ENCODE results near the gene PDE3A.

Gene PDE3A

DNA sequence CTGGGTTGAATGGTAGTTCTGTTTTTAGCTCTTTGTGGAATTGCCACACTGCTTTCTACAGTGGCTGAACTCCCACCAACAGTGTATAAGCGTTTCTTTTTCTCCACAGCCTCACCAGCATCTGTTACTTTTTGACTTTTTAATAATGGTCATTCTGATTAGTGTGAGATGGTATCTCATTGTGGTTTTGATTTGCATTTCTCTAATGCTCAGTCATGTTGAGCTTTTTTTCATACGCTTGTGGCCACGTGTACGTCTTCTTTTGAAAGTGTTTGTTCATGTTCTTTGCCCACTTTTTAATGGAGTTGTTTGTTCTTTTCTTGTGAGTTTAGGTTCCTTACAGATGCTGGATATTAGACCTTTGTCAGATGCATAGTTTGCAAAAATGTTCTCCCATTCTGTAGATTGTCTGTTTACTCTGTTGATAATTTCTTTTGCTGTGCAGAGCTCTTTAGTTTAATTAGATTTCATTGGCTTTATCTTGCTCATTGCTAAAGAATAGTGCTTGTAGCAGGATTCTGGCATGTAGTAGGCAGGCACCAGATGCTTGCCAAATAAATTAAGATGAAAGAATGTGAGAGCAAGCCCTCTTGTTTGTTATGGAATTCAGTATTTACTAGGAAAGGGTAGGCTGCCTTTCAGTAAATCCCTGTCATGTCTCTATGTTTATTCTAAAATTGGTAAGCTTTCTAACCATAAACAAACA lies 86.8 kb downstream of the PDE3A start:
- DNase-seq = no peak

DNA sequence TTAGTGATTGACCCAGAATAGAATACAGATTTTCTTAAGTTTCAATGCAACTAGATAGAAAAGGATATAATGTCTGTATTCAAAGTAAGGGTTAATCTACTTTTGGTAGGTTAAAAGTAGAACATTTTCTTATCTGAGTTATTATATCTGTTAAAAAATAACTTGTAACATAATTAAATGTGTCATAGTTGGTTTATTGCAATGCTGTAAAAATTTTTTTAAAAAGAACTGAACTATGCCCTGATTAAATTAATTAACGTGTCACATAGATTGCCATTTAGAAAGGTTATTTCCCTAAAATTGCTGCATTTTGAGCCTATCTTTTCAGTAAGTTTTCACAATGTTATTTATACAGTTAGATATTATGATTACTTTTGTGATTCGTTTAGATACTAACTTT lies 89.2 kb downstream of the PDE3A start:
- DNase-seq = no peak

DNA sequence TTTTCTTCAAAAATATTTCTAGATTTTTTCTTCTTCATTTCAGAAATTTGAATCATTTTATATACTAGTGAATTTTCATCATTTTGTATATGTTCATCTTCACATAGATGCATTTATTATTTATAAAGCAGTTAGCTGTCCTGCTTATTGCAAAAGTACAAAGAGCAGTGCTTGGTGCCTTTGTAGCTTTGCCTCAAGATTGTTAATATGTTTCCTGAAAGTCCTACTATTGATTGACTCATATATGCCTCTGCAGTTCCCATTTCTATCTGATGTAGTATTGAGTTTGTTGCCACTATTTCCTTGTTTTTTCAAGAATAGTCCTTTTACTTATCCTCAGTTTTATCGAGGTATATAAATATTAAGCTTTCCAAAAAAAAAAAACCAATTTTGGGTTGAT lies 89.7 kb downstream of the PDE3A start:
- no peak for DNase-seq

DNA sequence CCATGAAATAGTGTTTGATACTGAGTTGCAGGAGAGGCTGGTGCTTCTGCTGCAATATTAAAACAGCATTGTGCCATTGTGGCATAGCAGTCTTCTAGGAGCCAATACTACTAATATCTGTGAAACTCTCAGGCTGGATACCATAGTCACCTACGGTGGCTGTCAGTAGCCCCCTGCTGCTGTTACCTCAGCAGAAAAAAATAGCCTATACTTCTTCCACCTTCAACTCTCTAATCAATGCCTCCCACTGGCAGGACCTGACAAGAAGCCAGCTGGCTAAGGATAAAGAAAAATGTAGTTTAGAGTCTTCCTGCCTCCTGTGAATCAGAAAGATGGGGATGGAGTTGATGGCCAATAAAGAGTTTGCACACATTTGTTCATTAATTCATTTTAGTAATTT lies 91.6 kb downstream of the PDE3A start:
- no peak for DNase-seq

DNA sequence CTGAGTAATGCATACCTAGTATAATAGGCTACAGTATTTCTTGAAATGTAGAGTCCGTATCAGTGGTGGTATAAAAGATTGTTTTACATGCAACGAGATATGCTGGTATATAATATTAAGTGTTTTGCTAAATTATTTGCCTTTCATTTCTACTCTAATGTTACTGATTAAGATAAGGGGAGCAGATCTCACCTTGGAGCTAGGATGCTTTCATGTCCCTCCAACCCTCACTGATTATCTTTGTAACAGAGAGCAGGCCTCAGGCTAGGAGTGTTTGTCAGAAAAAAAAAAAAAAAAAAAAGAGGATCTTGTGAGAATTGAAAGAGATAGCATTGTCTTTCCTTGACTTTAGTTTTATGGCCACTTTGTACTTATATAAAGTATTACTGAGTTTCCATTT lies 92.6 kb downstream of the PDE3A start:
- no peak for DNase-seq

DNA sequence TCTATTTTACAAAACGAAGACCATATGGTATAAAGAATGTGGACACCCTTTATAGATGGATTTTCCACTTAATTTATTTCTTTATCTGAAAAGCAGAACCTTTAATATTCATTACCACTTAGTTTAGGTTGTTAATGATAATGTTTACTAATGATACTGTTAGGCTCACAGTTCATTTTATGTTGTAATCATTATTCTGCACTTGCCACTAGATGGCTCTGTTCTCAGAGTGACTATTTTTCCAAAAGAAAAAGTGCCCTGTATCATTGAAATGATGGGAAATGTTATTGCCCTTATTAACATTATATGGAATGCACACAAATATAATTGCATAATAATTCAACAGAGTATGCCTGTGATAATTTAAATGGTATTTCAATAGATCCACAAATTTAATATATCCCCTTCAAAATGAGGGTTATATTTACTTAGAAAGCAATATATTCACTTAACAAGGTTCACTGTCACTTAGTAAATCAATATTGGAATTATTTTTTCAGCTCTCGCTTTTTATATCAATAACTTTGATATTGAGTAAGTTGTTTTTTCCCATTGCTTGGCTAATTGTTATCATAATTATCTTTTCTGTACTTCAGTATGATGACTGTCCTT lies 95.7 kb downstream of the PDE3A start:
- peak in 1 of 51 donors; percentile 16 for DNase-seq

GRCh38 chr12:20469300-20469699 lies 101.0 kb downstream of the PDE3A start:
- no peak for DNase-seq

GRCh38 chr12:20469756-20470155 lies 101.4 kb downstream of the PDE3A start:
- no peak for DNase-seq

DNA sequence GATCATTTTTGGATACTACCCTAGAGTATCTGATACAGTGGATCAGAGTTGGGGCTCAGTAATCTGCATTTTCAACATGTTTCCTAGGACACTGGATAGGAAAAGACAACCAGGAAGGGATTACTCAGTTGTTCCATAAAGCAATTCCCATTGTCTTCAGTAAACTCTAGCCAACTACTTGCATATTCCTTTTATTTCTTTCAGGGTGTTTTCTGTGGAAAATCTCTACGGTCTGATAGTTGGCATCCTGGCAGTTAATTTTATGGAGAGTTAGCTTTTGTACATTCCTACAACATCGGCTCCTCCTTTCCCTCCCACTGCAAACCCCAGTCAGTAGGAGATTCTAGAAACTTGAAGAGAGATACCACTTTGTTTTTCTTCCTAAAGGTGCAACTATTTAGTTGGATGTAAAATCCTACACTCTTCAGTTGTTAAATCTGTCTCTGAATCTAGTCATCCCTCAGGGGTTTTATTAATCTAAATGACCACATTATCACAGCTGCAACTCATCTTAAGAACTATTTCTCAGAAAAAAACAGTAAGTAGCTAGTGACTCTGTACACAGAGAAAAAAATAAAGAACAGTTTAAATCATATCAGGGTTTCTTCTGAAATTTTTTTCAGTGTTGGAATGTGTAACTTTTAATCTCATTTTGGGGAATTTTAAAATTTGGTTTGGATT lies 103.9 kb downstream of the PDE3A start:
- DNase-seq = no peak

- DNase-seq = no peak
Observed at GRCh38 chr12:20473133-20473532, 104.8 kb downstream of the PDE3A start.

- DNase-seq = no peak
Observed at GRCh38 chr12:20474016-20474415, 105.7 kb downstream of the PDE3A start.

- DNase-seq = no peak
Observed at GRCh38 chr12:20474443-20474842, 106.1 kb downstream of the PDE3A start.

DNA sequence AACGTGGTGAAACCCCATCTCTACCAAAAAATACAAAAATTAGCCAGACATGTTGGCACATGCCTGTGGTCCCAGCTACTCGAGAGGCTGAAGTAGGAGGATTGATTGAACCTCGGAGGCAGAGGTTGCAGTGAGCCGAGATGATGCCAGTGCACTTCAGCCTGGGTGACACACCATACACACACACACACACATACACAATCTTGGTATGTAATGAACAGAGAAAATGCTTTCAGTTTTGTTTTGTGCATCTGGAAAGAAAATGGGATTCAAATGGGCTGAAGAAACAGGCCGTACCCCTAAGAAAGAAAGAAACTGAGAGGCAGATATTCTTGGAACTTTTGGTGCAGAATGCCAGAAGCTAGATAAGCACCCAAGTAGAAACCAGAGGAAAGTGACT lies 107.2 kb downstream of the PDE3A start:
- no peak for DNase-seq

DNA sequence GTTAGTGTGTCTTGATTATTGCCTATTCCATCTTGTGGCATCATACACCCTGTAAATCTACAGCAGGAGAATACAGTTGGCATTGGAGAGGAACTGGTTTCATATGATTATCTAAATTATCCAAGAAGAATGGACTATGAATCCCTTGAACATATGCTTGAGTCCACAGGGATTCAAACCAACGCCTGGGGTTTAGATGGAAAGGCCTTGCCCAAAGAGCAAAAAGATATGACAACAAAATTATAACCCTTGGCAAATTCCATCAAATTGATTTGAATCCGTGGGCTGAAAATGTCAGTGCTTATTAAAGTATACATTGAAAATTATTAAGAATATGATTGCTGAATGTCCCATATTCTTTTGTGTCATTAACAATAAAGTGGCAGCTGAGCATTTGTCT lies 108.2 kb downstream of the PDE3A start:
- DNase-seq = no peak

DNA sequence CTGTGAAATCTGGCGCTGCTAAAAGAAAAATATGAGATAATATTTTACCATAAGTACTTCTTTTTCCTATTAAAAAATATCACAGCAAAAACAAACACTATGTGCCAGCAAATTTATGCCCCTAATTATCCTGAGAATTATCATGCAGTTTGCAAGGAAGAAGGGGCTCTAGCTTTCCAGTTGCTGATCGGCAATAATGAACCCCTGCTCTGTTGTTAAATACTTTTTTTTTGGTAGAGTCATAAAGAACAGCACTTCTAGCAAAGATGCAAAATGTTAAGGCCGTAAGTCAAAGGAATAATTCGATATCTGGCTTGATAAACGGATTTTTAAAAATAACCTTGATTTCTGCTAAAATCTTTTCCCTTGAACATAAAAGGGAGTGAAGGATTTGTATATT lies 108.9 kb downstream of the PDE3A start:
- DNase-seq = no peak

DNA sequence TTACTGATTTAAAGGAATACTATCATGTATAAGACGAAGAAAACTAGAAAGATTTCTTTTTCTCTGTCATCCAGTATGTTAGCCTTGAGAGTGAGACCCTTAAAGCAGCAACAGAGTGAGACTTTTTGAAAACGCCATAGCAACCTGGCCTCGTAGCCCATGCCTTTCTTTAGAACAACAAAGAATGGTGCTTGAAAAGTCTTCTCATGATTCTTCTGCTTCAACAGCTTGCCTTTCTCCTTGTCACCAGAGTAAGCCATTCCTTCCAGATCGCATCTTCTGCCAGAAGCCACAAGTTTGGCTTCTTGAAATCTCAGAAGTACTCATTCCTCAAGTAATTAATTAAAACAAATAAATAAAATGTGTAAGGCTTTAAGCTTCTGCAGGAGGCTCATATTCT lies 109.3 kb downstream of the PDE3A start:
- DNase-seq = peak in 6 of 51 donors; percentile 1 to 14 (median 7)

GRCh38 chr12:20482491-20483054 lies 114.2 kb downstream of the PDE3A start:
- DNase-seq = no peak

- DNase-seq = no peak
Observed at GRCh38 chr12:20483776-20484175, 115.4 kb downstream of the PDE3A start.

DNA sequence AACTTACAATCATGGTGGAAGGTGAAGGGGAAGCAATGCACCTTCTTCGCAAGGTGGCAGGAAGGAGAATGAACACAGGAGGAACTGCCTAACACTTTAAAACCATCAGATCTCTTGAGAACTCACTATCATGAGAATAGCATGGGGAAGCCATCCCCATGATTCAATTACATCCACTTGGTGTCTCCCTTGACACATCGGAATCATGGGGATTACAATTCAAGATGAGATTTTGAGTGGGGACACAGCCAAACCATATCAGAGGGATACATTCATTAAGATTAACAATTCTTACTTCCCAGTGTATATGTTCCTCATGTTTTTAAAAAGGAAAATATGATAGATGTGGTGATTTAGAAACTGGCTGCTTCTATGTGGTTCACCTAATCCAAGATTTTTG lies 117.9 kb downstream of the PDE3A start:
- DNase-seq = peak in 4 of 51 donors; percentile 0 to 29 (median 7)

GRCh38 chr12:20487519-20487918 lies 119.2 kb downstream of the PDE3A start:
- no peak for DNase-seq

DNA sequence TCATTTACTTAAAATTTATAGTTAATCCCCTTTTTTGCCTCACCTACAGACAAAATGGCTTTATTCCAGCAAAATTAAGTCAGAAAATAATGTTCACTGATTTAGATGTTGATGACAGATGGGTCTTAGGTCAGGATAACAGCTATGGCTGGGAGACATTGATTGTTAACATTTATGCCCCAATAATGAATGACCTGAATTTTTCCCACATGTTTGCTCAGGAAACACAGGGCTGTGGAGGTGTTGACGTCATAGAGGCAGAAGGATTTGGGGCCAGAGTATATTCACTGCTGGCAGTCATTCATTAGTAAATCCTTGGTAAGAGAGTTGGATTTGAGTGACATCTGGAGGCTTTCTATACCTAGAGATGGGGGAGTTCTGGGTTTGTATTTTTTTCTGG lies 121.3 kb downstream of the PDE3A start:
- DNase-seq = no peak

GRCh38 chr12:20490213-20490612 lies 121.9 kb downstream of the PDE3A start:
- no peak for DNase-seq

DNA sequence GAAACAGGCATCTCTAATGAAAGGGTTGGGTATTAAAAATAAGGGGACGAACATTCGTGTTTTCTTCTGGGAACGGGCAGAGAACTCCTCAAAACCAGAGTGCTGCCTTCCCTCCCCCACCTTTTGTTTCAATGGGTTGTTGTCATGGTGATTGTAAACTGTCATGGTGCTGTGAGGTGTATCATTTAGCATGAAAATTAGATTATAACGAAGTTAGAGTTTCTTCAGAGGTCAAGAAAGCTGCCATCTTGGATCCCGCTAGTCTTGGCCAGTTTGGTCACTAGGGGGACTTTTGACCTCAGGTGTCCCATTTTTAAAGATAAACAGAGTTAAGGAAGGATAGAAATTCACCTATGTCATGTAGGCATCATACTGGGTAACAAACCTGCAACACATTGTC lies 123.0 kb downstream of the PDE3A start:
- DNase-seq = no peak

Data from hypothalamus (tissue), 51 donors.